ENCODE measurements around the gene UVRAG. TPM values are rescaled to one million over a fixed set of nuclear protein-coding genes. Genes with fewer than 3 reads are reported as not detected.
A peak's percentile ranks its signal among the peaks of the same experiment; 100 is the strongest.

The UVRAG gene
- total RNA-seq, 1 donor from 2014 or later: 27.6 TPM

DNA sequence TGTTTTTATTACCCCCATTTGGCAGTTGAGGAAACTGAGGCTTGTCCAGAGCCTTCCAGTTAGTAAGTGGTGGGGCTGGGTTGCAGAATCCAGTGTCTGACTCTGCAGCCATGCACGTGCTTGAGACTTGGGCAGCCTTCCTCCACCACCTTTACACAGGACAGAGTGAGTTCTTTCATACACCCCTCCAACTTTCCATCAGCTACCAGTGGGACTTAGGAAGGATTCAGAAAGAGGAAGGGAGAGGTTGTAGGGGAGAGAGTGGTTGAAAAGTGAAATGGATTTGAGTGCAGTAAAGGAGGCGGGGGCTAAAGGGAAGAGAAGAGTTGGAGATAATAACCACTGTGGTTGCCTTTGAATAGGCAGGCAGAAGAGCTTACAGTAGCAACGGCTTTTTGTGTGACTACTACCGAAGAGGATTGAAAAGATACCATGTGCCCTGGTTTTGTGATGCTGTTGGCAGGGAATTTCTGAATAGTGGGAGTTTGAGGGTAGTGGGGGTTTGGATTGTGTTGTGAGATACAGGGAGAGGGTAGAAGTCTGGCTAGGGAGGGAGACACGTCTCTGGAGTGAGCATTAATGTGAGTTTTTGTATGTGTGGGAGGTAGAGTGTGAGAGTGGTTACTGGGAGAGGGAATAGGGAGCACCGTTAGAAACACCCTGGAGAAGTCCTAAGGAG lies 1.7 kb downstream of the UVRAG start:
- Mint-ChIP-seq H3K4me3 (no peak overlapping the region), H3K4me1 (peaks cover 21% of the 10 kb centered on the region), H3K9me3 (no peaks in the 10 kb centered on the region), H3K27me3 (ENCODE audit: low read depth) (no peaks in the 10 kb centered on the region), H3K36me3 (peaks cover 8% of the 10 kb centered on the region), H3K27ac (no peak overlapping the region)
- DNase-seq (ENCODE audit: low spot score in 2 of 2, unreplicated experiment in 2 of 2): no peak
- TF ChIP-seq CTCF (IDR thresholded peaks at IDR 0.05; ENCODE audit: unreplicated experiment): no peak

DNA sequence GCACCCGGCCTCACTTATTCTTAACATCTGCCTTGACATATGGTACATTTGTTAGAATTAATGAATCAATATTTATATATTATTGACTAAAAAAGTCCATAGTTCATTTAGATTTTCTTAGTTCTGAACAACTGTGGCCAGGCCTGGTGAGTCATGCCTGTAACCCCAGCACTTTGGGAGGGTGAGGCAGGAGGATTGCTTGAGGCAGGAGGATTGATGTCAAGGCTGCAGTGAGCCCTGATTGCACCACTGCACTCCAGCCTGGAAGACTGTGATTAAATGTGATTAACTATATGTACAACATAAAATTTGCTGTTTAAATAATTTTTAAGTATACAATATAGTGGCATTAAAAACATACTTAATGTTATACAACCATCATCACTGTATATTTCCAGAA lies 5.6 kb downstream of the UVRAG start:
- H3K36me3 Mint-ChIP-seq: peaks cover 11% of the 10 kb centered on the region
- no peak overlapping the region for H3K27ac Mint-ChIP-seq
- H3K4me1 Mint-ChIP-seq: peaks cover 15% of the 10 kb centered on the region
- no peaks in the 10 kb centered on the region for H3K27me3 Mint-ChIP-seq (ENCODE audit: low read depth)
- H3K9me3 Mint-ChIP-seq: no peaks in the 10 kb centered on the region
- no peak overlapping the region for H3K4me3 Mint-ChIP-seq
- no peak for DNase-seq (ENCODE audit: low spot score in 2 of 2, unreplicated experiment in 2 of 2)
- TF ChIP-seq CTCF (IDR thresholded peaks at IDR 0.05; ENCODE audit: unreplicated experiment): no peak

GRCh38 chr11:75821202-75821601 lies 6.2 kb downstream of the UVRAG start:
- Mint-ChIP-seq H3K27me3 (ENCODE audit: low read depth) (no peaks in the 10 kb centered on the region), H3K27ac (peak overlapping the region; percentile 54), H3K4me1 (peaks cover 15% of the 10 kb centered on the region), H3K9me3 (no peaks in the 10 kb centered on the region), H3K4me3 (no peak overlapping the region), H3K36me3 (peaks cover 11% of the 10 kb centered on the region)
- no peak for TF ChIP-seq CTCF (IDR thresholded peaks at IDR 0.05; ENCODE audit: unreplicated experiment)
- DNase-seq (ENCODE audit: low spot score in 2 of 2, unreplicated experiment in 2 of 2): no peak

GRCh38 chr11:75822541-75822940 lies 7.5 kb downstream of the UVRAG start:
- no peak for TF ChIP-seq CTCF (IDR thresholded peaks at IDR 0.05; ENCODE audit: unreplicated experiment)
- H3K4me3 Mint-ChIP-seq: no peak overlapping the region
- H3K4me1 Mint-ChIP-seq: peaks cover 28% of the 10 kb centered on the region
- no peaks in the 10 kb centered on the region for H3K9me3 Mint-ChIP-seq
- no peak for DNase-seq (ENCODE audit: low spot score in 2 of 2, unreplicated experiment in 2 of 2)
- peaks cover 11% of the 10 kb centered on the region for H3K36me3 Mint-ChIP-seq
- no peak overlapping the region for H3K27ac Mint-ChIP-seq
- no peaks in the 10 kb centered on the region for H3K27me3 Mint-ChIP-seq (ENCODE audit: low read depth)

DNA sequence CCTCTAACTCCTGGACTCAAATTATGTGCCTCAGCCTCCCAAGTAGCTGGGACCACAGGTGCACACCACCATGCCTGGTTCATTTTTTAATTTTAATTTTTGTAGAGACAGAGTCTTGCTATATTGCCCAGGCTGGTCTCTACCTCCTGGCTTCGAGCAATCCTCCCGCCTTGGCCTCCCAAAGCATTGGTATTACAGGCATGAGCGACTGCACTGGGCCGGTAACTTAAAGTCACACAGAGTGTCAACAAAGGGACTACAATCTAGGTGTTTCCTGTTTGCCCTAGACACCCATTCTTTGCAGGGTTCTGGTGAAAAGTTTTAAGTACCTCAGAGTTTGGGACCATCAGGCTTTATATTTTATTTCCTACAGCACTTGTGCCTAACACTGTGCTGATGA lies 8.4 kb downstream of the UVRAG start:
- Mint-ChIP-seq H3K27me3 (ENCODE audit: low read depth) (no peaks in the 10 kb centered on the region), H3K4me1 (peaks cover 28% of the 10 kb centered on the region), H3K4me3 (no peak overlapping the region), H3K36me3 (peaks cover 11% of the 10 kb centered on the region), H3K27ac (no peak overlapping the region), H3K9me3 (no peaks in the 10 kb centered on the region)
- no peak for DNase-seq (ENCODE audit: low spot score in 2 of 2, unreplicated experiment in 2 of 2)
- TF ChIP-seq CTCF (IDR thresholded peaks at IDR 0.05; ENCODE audit: unreplicated experiment): no peak

DNA sequence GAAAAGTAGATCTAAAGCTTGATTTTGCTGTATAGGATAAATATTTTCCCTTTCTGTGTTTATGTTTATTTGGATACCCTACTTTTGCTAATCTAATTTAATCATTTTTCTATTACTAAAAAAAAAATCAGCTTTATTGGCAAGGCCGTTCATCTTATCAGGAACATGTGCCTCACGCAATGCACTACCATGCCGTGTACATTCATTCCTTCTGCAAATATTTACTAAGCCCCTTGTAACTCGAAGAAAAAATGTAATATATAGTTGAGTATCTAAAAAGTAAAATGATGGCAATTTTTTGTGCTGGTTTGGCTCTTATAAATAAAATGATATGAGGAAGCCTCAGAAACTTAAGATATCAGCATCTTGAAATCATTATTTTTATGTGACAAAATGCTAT lies 8.9 kb downstream of the UVRAG start:
- Mint-ChIP-seq H3K36me3 (peaks cover 11% of the 10 kb centered on the region), H3K4me1 (peaks cover 26% of the 10 kb centered on the region), H3K27me3 (ENCODE audit: low read depth) (no peaks in the 10 kb centered on the region), H3K27ac (no peak overlapping the region), H3K4me3 (no peak overlapping the region), H3K9me3 (no peaks in the 10 kb centered on the region)
- no peak for TF ChIP-seq CTCF (IDR thresholded peaks at IDR 0.05; ENCODE audit: unreplicated experiment)
- no peak for DNase-seq (ENCODE audit: low spot score in 2 of 2, unreplicated experiment in 2 of 2)

Measured in mesothelial cell of epicardium (in vitro differentiated cells).